NCI-H82 treated with DMSO at 0.1 percent for 48 hours (cell line): ENCODE measurements around the gene MMP14.
"Not testable (repeated sequence)": the region's sequence is repeated elsewhere in the genome, so short reads cannot be mapped to it uniquely, and the experiment has no call there.

Source experiments
- DNase-seq: peaks from one replicate; lab custom pipeline; 2025; ENCODE audit not compliant: unreplicated experiment; lab: John Stamatoyannopoulos, UW

MMP14 gene

DNA sequence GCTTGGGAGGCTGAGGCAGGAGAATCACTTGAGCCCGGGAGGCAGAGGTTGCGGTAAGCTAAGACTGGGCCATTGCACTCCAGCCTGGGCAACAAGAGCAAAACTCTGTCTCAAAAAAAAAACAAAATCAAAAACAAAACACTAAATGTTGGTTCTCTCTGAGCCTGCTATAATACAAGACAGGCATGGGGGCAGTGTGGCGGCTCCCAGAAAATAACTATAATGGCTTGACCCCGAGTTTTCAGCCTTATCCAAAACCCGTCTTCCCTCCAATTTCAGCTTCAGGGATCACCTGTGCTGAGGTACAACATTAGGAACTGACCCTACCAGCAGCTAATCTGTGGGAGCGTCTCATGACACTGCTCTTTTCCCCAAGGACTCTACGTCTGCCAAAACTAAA is 22.0 kb upstream of the MMP14 start:
- DNase-seq: no peak

DNA sequence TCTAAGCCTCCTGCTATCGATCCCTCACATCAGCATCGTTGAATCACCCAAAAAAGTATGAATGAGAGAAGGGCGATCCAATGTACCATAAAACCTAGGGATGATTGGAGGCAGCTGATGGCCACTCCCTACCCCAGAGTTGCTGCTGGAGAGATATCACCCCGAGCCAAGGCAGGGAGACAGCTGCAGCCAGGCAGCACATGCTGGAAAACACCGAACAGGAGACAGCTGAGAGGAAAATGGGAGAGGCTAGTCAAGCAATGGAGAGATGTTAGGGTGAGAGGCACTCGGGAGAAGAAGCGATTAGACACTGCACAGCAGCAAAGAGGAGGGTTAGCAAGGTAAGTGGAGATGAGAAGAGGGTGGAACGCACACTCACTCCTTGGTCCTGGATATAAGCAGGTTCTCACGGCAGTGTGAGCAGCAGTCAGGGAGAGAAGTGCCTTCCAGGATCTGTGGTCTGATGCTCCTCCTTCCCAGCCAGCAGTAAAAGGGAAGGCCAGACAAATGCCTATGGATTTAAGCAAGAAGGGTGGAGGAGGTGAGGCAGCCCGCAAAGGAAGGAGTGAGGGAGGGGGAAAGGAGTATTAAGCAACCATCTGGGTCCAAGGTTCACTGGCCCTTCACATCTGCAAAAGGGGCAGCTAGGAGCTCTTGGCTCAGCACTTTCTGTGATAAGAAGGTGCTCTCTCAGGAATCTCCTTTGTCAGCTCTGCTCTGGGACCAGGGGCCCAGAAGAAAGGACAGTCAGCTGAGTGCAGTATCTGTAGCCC is 21.3 kb upstream of the MMP14 start, which contains the start of gene SLC7A7:
Gene SLC7A7, minus strand, starts transcription at position 495 of the 773 bp plus-strand sequence. CDS start 2,037 bp downstream, outside the sequence.
- DNase-seq: no peak

DNA sequence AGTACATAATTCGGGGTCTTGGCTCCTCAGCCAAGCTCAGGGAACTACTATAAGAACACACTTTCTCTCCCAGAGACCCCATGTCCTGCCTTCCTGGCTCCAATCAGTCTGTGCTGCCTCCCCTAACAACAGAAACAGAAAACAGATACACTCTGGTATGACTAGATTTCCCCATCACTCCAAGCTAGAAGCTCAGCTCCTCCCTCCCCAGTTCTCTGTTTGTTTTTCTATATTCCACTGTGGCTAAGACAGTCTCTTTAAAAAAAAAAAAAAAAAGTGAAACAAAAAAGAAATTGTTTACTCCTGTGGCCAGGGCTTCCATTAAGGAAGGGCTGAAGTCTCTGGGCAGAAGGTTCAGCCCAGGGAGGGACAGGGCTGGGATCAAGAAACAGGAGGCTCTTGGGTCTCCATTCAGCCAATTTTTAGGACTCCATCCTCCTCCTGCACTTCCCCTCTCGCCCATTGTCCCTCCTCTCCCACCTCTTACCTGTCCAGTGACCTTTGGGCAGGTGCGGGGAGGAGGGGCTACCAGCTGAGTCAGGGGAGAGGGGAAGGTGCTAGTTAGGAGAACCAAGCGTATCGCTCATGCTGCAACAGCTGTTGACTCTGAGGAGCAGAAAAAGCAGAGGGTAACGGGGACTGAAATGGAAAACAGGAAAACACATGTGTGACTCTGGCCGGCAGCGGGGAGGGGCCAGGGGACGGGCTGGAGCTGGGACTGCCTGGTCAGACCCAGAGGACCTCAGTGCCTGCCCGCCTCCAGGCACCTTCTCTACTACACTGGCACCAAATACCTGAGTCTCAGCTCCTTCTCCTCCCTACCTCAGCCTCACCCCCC is 17.0 kb upstream of the MMP14 start:
- DNase-seq: no peak

DNA sequence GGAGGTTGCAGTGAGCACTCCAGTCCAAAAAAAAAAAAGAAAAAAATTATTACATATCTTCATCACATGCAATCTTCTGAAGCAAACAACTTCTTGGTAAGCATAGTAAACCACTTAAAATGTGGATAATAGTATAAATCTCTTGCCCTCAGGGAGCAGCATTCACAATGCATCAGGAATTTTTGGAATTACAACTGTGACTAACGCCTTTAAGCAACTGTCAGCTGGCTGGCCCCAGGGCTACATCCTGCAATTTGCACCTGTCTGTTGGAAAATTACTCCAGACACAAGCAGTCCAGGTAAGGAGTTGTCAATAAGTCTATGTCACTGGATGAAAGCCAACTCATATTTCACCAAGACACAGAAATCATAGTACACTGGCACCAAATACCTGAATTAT is 15.7 kb upstream of the MMP14 start:
- DNase-seq: no peak

DNA sequence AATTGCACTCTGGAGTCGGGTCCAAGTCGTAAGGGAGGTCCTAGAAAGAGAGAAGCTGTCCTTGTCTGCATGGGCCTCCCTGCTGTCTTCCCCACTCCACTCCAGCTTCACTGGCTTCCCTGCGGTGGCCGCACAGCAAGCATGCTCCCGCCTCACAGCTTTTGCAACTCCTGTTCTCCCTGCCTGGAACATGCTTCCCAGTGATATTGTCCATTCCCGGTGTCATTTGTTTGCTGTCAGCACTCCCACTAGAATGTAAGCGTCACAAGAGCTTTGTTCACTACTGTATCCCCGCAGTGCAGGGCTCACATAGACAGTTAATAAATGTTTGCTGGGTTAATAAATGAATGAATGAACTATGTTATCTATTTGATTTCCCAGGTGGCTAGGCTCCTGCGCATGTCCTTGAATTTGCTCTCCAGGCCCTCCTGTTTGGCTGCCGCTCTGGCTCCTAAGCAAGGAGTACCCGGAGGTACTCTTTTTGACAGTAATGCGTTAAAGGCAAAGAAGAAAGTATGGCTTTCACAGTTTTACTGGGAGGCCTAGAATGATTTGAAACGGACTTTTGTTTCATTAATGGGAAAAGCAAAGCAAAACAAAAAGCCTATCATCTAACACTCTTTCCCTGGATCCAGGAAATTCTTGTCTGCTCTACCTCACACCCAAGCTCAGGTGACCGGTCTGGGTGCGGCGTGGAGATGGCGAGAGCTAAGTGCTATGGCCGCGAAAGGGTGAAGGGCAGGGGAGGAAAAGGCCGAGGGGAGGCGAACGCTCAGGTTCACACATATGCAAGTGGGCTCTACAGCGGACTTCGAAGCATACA is 15.0 kb upstream of the MMP14 start:
- DNase-seq: no peak

DNA sequence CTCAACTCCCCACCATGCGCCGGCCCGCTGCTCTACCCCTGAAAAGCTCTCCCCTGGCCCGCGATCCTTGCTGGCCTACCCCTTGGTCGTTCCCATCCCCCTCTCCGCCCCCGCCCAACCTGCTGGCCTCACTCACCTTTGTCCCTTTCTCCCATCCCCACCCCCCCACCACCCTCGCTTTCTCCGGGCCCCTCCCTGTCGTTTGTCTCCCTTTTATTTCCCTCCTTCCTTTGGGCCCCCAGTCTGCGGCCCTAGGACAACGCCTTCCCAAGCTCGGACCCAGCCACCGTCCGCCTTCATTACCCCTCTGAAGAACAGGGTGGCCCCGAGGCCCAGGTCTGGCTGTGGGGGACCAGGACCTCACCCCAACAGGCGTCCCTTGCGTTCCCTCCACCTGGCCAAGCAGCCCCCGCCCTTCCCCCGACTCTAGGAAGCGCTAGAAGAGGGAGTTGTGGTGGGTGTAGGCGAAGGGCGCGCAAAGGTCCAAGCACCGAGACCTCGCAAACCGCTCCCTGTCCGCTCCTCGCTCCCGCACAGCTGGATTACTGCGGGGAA is 14.3 kb upstream of the MMP14 start:
- no peak for DNase-seq

DNA sequence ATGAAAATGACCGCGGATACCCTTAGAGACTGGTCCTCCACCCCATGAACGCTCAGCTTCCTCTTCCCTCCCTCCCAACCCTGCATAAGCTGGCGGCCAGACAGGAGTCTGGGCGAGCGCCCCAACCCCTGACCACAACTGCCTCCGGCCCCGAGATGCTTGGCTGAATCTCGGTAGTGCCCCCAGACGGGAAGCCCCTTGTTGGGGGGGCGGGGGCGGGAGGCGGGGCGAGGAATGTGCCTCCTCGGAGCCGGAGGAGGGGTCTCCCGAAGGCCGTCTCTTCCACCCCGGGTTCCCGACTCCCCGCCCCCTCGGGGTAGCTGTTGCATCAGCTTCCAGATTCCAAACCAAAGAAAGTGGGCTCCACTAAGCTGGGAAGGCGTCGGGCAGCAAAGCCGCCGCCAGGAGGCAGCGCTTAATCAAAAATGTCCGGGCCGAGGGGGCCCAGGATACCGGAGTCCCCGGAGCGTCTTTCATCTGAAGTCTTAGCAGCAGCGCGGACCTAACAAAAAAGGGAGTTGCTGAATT is 13.8 kb upstream of the MMP14 start:
- no peak for DNase-seq

DNA sequence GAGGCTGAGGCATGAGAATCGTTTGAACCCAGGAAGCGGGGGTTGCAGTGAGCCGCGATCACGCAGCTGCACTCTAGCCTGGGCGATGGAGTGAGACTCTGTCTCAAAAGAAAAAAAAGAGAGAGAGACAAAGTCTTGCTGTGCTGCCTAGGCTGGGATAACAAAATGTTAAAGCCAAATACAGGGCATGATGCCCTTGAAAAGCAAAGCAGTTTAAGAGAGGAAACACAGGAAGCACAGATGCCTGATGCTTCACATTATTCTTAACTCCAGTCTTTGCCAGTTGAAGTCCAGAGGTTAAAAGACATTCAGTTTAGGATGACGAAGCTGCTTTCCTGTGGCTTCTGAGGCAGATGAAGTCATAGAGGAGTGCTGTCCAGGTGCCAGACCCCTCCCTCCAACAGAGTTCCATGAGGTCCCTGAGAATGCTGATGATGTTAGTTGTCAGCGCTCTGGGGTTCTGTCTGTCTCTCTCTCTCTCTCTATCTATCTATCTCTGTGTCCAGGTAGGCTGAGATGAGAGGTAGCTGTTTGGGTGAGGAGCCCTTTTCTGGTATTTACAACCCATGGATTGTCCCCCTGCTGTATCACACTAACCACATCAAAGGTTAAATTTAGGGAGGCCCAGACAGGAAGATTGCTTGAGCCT is 11.6 kb upstream of the MMP14 start:
- DNase-seq: no peak

DNA sequence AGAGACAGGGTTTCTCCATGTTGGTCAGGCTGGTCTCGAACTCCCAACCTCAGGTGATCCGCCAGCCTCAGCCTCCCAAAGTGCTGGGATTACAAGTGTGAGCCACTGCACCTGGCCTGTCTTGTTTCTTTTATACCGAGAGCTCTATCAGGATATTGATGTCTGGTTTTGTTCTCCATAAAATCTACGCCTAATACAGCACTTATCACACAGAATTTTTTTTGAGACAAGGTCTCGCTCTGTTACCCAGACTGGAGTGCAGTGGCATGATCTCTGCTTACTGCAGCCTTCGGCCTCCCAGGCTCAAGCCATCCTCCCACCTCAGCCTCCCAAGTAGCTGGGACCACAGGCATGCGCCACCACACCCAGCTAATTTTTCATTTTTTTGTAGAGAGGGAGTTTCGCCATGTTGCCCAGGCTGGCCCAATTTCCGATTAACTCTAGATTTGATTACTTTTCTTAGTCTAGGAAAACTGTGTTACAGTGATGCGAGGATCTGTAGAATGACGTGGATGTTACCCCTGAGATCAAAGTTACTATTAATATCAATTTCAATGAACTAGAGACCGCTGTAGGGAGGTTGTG is 7.2 kb upstream of the MMP14 start:
- DNase-seq: not testable (repeated sequence)

DNA sequence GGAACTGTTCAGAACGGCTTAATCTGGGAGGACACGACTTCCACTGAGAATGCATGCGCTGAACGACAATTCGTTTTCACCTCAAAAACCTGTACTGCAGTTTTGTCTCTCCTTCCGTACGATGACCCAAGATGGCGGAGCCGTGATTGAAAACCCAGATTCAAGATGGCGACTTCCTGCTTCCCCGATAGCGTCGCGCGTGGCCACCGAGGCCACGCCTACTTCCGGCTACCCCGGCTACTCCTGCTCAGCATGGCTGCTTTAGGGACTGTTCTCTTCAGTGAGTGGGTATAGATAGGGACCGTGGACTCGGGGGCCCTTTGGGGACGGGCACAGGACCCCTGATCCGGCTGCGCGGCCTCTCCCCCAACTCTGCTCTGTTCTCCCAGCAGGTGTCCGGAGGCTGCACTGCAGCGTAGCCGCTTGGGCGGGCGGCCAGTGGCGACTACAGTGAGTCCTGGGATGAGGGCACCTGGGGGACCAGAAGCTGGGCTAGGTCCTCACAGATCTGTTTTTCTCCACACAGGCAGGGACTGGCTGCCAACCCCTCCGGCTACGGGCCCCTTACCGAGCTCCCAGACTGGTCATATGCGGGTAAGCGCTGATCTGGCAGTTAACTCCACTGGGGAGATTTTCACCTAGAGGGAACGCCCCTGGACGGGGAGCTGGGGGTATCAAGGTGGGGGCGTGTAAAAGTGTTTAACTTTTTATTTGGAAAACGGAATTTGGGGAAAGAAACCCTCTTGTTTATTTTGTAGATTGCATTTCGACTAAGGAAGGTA is 6.5 kb upstream of the MMP14 start, which contains the start of gene MRPL52:
Gene MRPL52, plus strand, starts transcription at position 227 of the 782 bp plus-strand sequence. Its CDS starts 26 bp downstream, at position 253.
- DNase-seq: peak; percentile 83

DNA sequence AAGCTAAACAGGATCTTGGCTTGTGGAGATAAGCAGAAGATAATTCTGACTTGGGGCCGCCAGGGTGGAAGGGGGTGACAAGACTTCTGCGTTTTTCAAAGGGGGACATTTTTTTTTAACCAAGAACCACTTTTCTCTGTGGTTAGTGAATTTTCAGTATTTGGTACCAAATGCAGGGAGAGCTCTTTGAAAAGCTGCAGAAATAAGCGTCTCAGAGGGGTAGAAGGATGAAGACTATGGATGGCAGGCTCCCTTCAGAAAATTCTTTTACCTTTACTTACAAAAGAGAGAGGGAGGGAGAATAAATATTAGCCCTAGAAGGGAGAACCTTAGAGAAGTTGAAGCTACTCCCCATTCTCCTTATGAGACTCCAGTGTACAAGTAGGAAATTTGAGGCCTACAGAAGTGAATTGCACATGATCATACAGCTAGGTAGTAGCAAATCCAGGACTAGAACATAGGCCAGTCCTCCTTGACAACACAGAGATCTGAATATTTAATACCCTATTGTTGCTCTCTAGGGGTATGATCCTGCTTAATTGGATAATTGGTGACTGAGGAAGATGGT is 5.9 kb upstream of the MMP14 start:
- peak; percentile 22 for DNase-seq

DNA sequence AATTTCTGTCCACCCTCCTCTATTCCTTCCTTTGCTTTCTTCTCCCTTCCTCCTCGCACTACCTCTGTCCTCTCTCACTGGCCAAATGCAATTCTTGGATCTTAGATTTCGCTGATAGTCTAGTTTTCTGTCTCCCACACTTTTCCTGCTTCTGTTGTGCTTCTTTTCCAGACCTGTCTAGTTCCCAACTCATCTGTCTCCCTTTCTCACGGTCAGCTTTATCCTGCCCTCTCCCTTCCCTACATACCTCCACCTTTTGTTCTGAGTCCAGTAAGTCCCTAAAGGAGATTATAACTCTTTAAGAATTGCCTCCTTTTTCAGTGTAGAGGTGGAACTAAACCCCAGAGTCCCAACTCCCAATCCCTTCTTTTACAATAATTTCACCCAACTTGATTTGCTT is 880 bp upstream of the MMP14 start:
- no peak for DNase-seq

DNA sequence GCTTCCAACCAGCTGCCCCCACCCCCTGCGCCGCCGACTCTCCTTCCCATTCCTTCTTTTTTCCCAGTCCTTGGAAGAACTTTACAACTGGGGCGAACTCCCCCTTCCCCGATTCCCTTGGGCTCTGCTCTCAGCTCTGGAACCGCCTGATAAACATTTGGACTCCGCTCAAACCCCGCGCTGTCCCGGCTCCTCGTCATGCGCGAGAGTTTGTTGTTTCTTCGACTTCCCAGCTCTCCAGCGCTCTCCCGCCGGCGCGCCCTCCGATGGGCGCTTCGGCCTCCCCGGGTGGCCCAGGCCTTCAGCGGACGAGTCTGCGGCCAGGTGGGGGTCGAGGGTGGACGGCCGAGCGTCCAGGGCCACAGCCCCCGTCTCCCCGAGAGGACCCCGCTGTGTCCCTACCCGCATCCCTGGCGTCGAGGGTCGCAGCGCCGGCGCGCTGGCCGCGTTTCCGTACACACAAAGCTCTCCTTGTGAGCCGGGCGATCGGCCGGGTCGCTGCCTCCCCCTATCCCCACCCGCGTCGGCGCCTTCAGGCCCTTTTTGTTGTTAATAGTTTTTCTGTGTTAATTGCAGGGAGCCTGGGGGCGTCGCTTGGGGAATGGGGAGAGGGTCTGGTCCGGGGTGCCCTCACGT is 847 bp downstream of the MMP14 start:
- DNase-seq: no peak

DNA sequence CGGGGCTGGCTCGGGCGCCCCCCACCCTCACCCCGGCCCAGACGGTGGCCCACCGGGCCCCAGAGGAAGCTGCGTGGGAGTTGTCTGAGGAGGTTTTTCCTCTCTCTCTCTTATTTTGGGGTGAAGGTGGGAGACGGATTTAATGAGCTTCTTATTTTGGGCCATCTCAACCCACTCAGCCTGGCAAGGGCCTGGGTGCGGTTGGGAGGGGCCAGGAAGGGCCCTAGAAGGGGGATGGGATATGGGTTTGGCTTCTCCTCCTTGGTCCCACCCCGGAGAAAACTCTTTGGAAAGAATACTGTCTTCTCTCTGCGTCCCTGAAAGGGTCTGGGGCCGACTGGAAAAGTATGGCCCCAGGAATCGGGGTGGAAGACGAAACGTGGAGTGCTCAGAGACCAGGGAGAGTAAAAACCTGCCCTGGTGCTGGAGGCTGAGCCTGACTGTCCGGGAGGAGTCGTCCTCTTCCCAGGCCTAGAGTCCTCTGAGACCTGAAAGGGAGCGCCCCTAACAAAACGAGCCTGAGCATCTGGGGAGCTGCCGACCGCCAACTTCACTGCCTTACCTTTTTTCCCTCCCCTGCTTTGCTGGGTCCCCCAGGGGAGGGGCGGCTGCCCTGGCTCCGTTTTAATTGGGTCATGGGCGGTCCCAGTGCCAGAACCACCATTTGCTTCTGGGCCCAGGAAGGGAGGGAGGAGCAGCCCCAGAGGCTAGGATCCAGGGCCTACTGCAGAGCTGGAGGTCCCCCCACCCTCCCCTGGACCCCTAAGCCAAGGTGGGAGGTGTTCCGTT is 1.6 kb downstream of the MMP14 start:
- no peak for DNase-seq

DNA sequence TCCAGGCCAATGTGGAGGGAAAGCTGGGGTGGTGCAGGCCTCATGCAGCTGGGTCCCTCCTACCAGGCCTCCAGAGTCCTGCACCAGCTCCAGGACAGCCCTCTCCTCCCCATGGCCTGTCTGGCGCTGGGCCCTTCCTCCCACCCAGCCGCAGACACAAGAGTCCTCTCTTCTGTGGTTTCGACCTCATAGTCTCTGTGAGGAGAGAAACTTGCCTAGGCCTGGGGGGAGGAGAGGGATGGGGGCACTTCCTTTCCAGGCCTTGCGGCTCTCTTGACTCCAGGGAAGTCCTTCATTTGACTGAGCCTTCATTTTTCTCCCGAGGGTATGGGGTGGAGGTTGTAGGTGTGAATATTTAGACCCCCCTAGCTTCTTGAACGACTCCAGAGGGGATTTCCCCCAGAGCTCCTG is 2.3 kb downstream of the MMP14 start:
- no peak for DNase-seq

DNA sequence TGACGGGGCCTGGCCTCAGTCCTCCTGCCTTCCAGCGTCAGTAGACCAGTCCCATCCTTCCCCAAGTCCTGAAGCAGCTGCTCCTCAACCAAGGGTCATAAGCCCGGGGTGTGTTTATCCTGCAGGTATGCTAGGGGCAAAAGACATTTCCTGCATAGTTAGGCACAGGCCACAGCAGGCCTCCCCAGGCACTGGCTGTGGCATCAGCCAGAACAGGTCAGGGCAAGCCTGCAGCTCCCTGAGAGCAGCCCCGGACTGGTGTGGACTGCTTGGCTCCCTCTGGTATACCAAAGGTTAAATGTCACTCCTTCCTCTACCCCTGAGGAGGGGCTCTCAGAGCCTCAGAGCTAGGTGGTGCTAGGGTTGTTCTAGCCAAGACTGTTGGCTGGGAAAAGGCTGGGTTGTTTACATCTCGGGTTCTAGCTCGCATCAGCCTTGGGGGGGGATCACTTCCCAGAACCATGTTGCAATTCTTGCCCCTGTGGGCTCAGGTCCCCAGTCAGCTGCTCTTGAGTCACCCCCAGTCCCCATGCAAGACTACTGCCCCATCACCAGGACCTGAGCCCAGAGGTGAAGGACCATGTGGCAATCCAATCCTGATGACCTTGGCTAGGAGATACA is 2.9 kb downstream of the MMP14 start:
- DNase-seq: no peak

DNA sequence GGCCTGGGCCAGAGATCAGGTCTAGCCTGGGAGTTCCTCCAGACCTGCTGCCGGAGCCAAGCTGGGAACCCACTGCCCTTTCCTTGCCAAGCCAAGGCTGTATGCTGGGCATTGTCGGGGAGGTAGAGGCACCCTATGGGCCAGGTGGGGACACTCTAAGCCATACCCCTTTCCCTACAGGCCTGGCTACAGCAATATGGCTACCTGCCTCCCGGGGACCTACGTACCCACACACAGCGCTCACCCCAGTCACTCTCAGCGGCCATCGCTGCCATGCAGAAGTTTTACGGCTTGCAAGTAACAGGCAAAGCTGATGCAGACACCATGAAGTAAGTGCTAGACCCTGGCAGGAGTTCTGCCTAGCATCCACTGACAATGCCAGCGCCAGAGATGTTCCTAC is 4.9 kb downstream of the MMP14 start:
- no peak for DNase-seq
